Liver (tissue), 3 donors: ENCODE results near the gene TP53AIP1.
"Not testable (repeated sequence)": the region's sequence is repeated elsewhere in the genome, so short reads cannot be mapped to it uniquely, and the experiment has no call there.

ENCODE experiments used
- CTCF ChIP-seq: fragments of 150-350 bp; IDR thresholded peaks from 2 replicates; pipeline ENCODE4 v1.5.1; 2017; ENCODE audit warnings: improper control_type of control experiment, low read depth, low read length; ENCODE audit not compliant: missing input control
- EGR1 ChIP-seq, 2 donors: IDR thresholded peaks; 2 replicates each; pipeline ENCODE4 v1.6.1; 2016 to 2018; ENCODE audit warnings: antibody characterized with exemption in 2 of 2, low read depth in 2 of 2
- FOXA1 ChIP-seq: IDR thresholded peaks from 2 replicates; pipeline ENCODE4 v1.6.1; 2016; ENCODE audit warnings: antibody characterized with exemption
- FOXA2 ChIP-seq: IDR thresholded peaks from 2 replicates; pipeline ENCODE4 v1.6.1; 2016; ENCODE audit warnings: antibody characterized with exemption
- GABPA ChIP-seq, 2 donors: IDR thresholded peaks in 1 of 2; conservative IDR thresholded peaks in 1 of 2; 2 replicates each; pipeline ENCODE4 v1.6.1; 2016; ENCODE audit warnings: antibody characterized with exemption in 2 of 2, mild to moderate bottlenecking in 1 of 2, moderate library complexity in 1 of 2
- HNF4G ChIP-seq: IDR thresholded peaks from 2 replicates; pipeline ENCODE4 v1.6.1; 2016; ENCODE audit warnings: antibody characterized with exemption
- MAX ChIP-seq: IDR thresholded peaks from 2 replicates; pipeline ENCODE4 v1.6.1; 2016; ENCODE audit warnings: antibody characterized with exemption
- RAD21 ChIP-seq, 2 donors: IDR thresholded peaks; 2 replicates each; pipeline ENCODE4 v1.6.1; 2016; ENCODE audit warnings: antibody characterized with exemption in 2 of 2, mild to moderate bottlenecking in 2 of 2
- REST ChIP-seq: IDR thresholded peaks from 2 replicates; pipeline ENCODE4 v1.6.1; 2016; ENCODE audit warnings: antibody characterized with exemption, mild to moderate bottlenecking
- SP1 ChIP-seq: IDR thresholded peaks from 2 replicates; pipeline ENCODE4 v1.6.1; 2018; ENCODE audit warnings: antibody characterized with exemption, mild to moderate bottlenecking
- TAF1 ChIP-seq: conservative IDR thresholded peaks from 2 replicates; pipeline ENCODE4 v1.6.1; 2016; ENCODE audit warnings: antibody characterized with exemption, mild to moderate bottlenecking
- YY1 ChIP-seq: IDR thresholded peaks from 2 replicates; pipeline ENCODE4 v1.6.1; 2016; ENCODE audit warnings: antibody characterized with exemption, mild to moderate bottlenecking
- ZBTB33 ChIP-seq: IDR thresholded peaks from 2 replicates; pipeline ENCODE4 v1.6.1; 2016; ENCODE audit warnings: antibody characterized with exemption
- donor health status: healthy.
- donor health status: healthy.

- TF ChIP-seq CTCF; EGR1 (IDR thresholded peaks at IDR 0.05; ENCODE audit: low read depth in 2 of 2); ZBTB33; RAD21 (IDR thresholded peaks at IDR 0.05); SP1; GABPA (IDR thresholded peaks at IDR 0.05 in 1 of 2, conservative IDR thresholded peaks at IDR 0.05 in 1 of 2); HNF4G; MAX; REST; YY1; TAF1; FOXA1; FOXA2: not testable (repeated sequence)
Measured at GRCh38 chr11:128919635-128920034, 23.0 kb downstream of the TP53AIP1 start.
